Left ventricle myocardium inferior (tissue), 1 donor: ENCODE results near the gene NOP9. TPM values are rescaled to one million over a fixed set of nuclear protein-coding genes. Genes with fewer than 3 reads are reported as not detected.

ENCODE experiments used
- DNase-seq: peaks from one replicate; pipeline ENCODE4 v3.0.0-alpha.2; 2020
- H3K27ac ChIP-seq: fragments of 200-600 bp; replicated peaks from 2 replicates; pipeline ENCODE4 v1.8.0; 2021
- H3K27me3 ChIP-seq: fragments of 200-600 bp; 2 replicates; pipeline ENCODE4 v1.8.0; 2021; ENCODE audit warnings: low read depth
- H3K36me3 ChIP-seq: fragments of 200-600 bp; 2 replicates; pipeline ENCODE4 v1.8.0; 2021
- H3K4me1 ChIP-seq: fragments of 200-600 bp; 2 replicates; pipeline ENCODE4 v1.8.0; 2021
- H3K4me3 ChIP-seq: fragments of 200-600 bp; 2 replicates; pipeline ENCODE4 v1.8.0; 2021; ENCODE audit warnings: mild to moderate bottlenecking, moderate library complexity
- H3K9me3 ChIP-seq: fragments of 200-600 bp; replicated peaks from 2 replicates; pipeline ENCODE4 v1.8.0; 2021
- CTCF ChIP-seq: fragments of 200-600 bp; IDR thresholded peaks from 2 replicates; pipeline ENCODE4 v1.8.0; 2021; ENCODE audit warnings: antibody characterized with exemption, mild to moderate bottlenecking, borderline replicate concordance
- intact Hi-C: fragments of 100-400 bp; cut with micrococcal nuclease; formaldehyde crosslinking; loops from one replicate; pipeline ENCODE4 v1.11.0; 2022
- total RNA-seq: library from RNA; stranded (reverse); fragmentation: NEBNext Ultra II Directional; extraction: Animal tissue kit (Norgen Biotek cat#: 25700); gene quantifications from one replicate; pipeline ENCODE4 v1.2.1, GENCODE V29; 2021
- donor health status: DM: no; HTN: yes; CAD: no; lungs with severe emphysema.

NOP9 gene
- total RNA-seq, 1 donor from 2014 or later, result 23.4 TPM

GRCh38 chr14:24277071-24277470 is 22.6 kb upstream of the NOP9 start:
- peaks cover 51% of the 10 kb centered on the region for H3K4me1 ChIP-seq
- DNase-seq, result no peak
- no peaks in the 10 kb centered on the region for H3K36me3 ChIP-seq
- no peak for TF ChIP-seq CTCF
- no peaks in the 10 kb centered on the region for H3K27me3 ChIP-seq
- H3K27ac ChIP-seq, result peak overlapping the region; percentile 30
- H3K9me3 ChIP-seq, result no peaks in the 10 kb centered on the region
- intact Hi-C loops, result no loop called here
- no peak overlapping the region for H3K4me3 ChIP-seq

GRCh38 chr14:24277606-24278321 is 21.9 kb upstream of the NOP9 start:
- peaks cover 47% of the 10 kb centered on the region for H3K4me1 ChIP-seq

GRCh38 chr14:24278424-24278823 is 21.2 kb upstream of the NOP9 start:
- H3K4me1 ChIP-seq, result peaks cover 44% of the 10 kb centered on the region
- no peaks in the 10 kb centered on the region for H3K36me3 ChIP-seq
- intact Hi-C loops, result no loop called here
- no peak for TF ChIP-seq CTCF
- no peaks in the 10 kb centered on the region for H3K9me3 ChIP-seq
- no peaks in the 10 kb centered on the region for H3K27me3 ChIP-seq
- H3K4me3 ChIP-seq, result no peak overlapping the region
- DNase-seq, result no peak
- peak overlapping the region; percentile 81 for H3K27ac ChIP-seq

More at GRCh38 chr14:24277606-24278321, 21.9 kb upstream of the NOP9 start:
- Histone ChIP-seq H3K27ac (peak overlapping the region; percentile 30), H3K27me3 (no peaks in the 10 kb centered on the region), H3K9me3 (no peaks in the 10 kb centered on the region), H3K36me3 (no peaks in the 10 kb centered on the region), H3K4me3 (no peak overlapping the region)
- DNase-seq, result peak; percentile 42
- intact Hi-C loops, result no loop called here
- TF ChIP-seq CTCF, result no peak

- peaks cover 34% of the 10 kb centered on the region for H3K4me1 ChIP-seq
- DNase-seq, result peak; percentile 48
- peak; percentile 62 for TF ChIP-seq CTCF
- intact Hi-C loops, result no loop called here
- H3K9me3 ChIP-seq, result no peaks in the 10 kb centered on the region
- H3K36me3 ChIP-seq, result no peaks in the 10 kb centered on the region
- no peaks in the 10 kb centered on the region for H3K27me3 ChIP-seq
- no peak overlapping the region for H3K4me3 ChIP-seq
- peak overlapping the region; percentile 81 for H3K27ac ChIP-seq
Observed at GRCh38 chr14:24279301-24280186, 20.1 kb upstream of the NOP9 start.

GRCh38 chr14:24280797-24281460 is 18.7 kb upstream of the NOP9 start:
- H3K27ac ChIP-seq, result peak overlapping the region; percentile 81
- H3K4me1 ChIP-seq, result peaks cover 33% of the 10 kb centered on the region
- H3K36me3 ChIP-seq, result no peaks in the 10 kb centered on the region
- no peak for DNase-seq
- H3K27me3 ChIP-seq, result no peaks in the 10 kb centered on the region
- H3K9me3 ChIP-seq, result no peaks in the 10 kb centered on the region
- no peak overlapping the region for H3K4me3 ChIP-seq
- no peak for TF ChIP-seq CTCF
- intact Hi-C loops, result no loop called here
